HCT116 (cell line): Measurements from ENCODE around the gene MEGF8. TPM values are rescaled to one million over a fixed set of nuclear protein-coding genes. Genes with fewer than 3 reads are reported as not detected.
A peak's percentile ranks its signal among the peaks of the same experiment; 100 is the strongest.

Source experiments
- ATAC-seq: fragments of 200-7000 bp; cut with Tn5 transposase; 2 replicates; pipeline ENCODE4 v1.9.1; 2020; ENCODE audit warnings: mild to moderate bottlenecking, moderate library complexity
- BruUV-seq: library from RNA; stranded (reverse); fragments of 400-500 nt; replicated peaks from 2 replicates; lab custom pipeline; 2021; lab: Mats Ljungman, UMichigan
- CTCF ChIA-PET: fragments of 300-600 bp; sonication (Branson Sonifier 250); formaldehyde crosslinking; loops from one replicate; lab custom pipeline; 2021; ENCODE audit warnings: antibody characterized with exemption; lab: Charles Lee
- POLR2A ChIA-PET: fragments of 300-600, 350-600 bp; sonication (Branson Sonifier 250); formaldehyde crosslinking; loops from one replicate; lab custom pipeline; 2021; ENCODE audit warnings: antibody characterized with exemption; lab: Charles Lee
- RAD21 ChIA-PET, 2 experiments: fragments of 300-600 bp; sonication (Branson Sonifier 250); formaldehyde crosslinking; loops; one replicate each; lab custom pipeline; 2023; ENCODE audit warnings: low total read pairs in 2 of 2; ENCODE audit not compliant: uncharacterized antibody in 2 of 2, unreplicated experiment in 2 of 2, low non-redundant PET in 1 of 2; lab: Charles Lee
- DNase-seq: peaks from one replicate; pipeline ENCODE4 v3.0.0-alpha.2; 2010; ENCODE audit warnings: low read depth, low spot score
- H2AFZ ChIP-seq: fragments of 200-600 bp; shearing (Covaris generic), sonication (generic); 2 replicates; pipeline ENCODE4 v1.6.1; 2017; ENCODE audit warnings: low read depth, mixed run types, mixed read lengths, antibody characterized with exemption, low read length; ENCODE audit not compliant: poor library complexity, severe bottlenecking
- H3K27ac ChIP-seq: 2 replicates; pipeline ENCODE4 v1.5.1; 2012; ENCODE audit warnings: low read depth, low read length
- H3K27me3 ChIP-seq: fragments of 200-600 bp; sonication (generic); 2 replicates; pipeline ENCODE4 v1.6.1; 2016; ENCODE audit warnings: mixed run types, low read length, mixed read lengths; ENCODE audit not compliant: insufficient read depth
- H3K36me3 ChIP-seq, 2 experiments: fragments of 200-500 bp in 1 of 2; fragments of 200-600 bp in 1 of 2; sonication (Bioruptor generic) in 1 of 2; sonication (generic) in 1 of 2; 2 replicates each; pipeline versions ENCODE4 v1.5.1 to v1.6.1; 2014 to 2016; ENCODE audit warnings: low read length in 2 of 2, inconsistent platforms in 1 of 2, mixed read lengths in 1 of 2, mixed run types in 1 of 2; ENCODE audit not compliant: insufficient read depth in 2 of 2, control insufficient read depth in 1 of 2
- H3K4me1 ChIP-seq, 2 experiments: fragments of 200-600 bp in 1 of 2; sonication (generic) in 1 of 2; 2 replicates each; pipeline versions ENCODE4 v1.5.1 to v1.6.1; 2012 to 2017; ENCODE audit warnings: low read length in 2 of 2, inconsistent platforms in 1 of 2, mild to moderate bottlenecking in 1 of 2, mixed read lengths in 1 of 2, mixed run types in 1 of 2, moderate library complexity in 1 of 2; ENCODE audit not compliant: insufficient read depth in 2 of 2, control insufficient read depth in 1 of 2
- H3K4me2 ChIP-seq: fragments of 200-600 bp; sonication (generic); 2 replicates; pipeline ENCODE4 v1.6.1; 2017; ENCODE audit warnings: mixed run types, low read length, mixed read lengths
- H3K4me3 ChIP-seq, 2 experiments: fragments of 200-600 bp in 1 of 2; sonication (generic) in 1 of 2; replicated peaks in 1 of 2; 2 replicates each; pipeline ENCODE4 v1.5.1; 2011 to 2016; ENCODE audit warnings: low read length in 2 of 2, control low read depth in 1 of 2, low read depth in 1 of 2, mild to moderate bottlenecking in 1 of 2, mixed read lengths in 1 of 2, mixed run types in 1 of 2
- H3K79me2 ChIP-seq: fragments of 200-600 bp; sonication (generic); 2 replicates; pipeline ENCODE4 v1.6.1; 2017; ENCODE audit warnings: mild to moderate bottlenecking, mixed run types, low read length, moderate library complexity, mixed read lengths; ENCODE audit not compliant: insufficient read depth
- H3K9ac ChIP-seq: fragments of 200-600 bp; sonication (generic); 2 replicates; pipeline ENCODE4 v1.6.1; 2016; ENCODE audit warnings: low read length, mixed read lengths
- H3K9me2 ChIP-seq: fragments of 200-600 bp; sonication (generic), shearing (Covaris generic); 2 replicates; pipeline ENCODE4 v1.6.1; 2017; ENCODE audit warnings: mixed run types, mild to moderate bottlenecking, moderate library complexity; ENCODE audit not compliant: insufficient read depth
- H3K9me3 ChIP-seq, 2 experiments: fragments of 200-500 bp in 1 of 2; fragments of 200-600 bp in 1 of 2; sonication (Bioruptor generic) in 1 of 2; sonication (generic) in 1 of 2; 2 replicates each; pipeline ENCODE4 v1.6.1; 2014 to 2017; ENCODE audit warnings: low read length in 2 of 2, mixed read lengths in 2 of 2, inconsistent platforms in 1 of 2, low read depth in 1 of 2, mild to moderate bottlenecking in 1 of 2, mixed run types in 1 of 2, moderate library complexity in 1 of 2; ENCODE audit not compliant: control insufficient read depth in 1 of 2, insufficient read depth in 1 of 2
- H4K20me1 ChIP-seq: fragments of 200-600 bp; sonication (generic), shearing (Covaris generic); 2 replicates; pipeline ENCODE4 v1.6.1; 2017; ENCODE audit warnings: mixed run types, mild to moderate bottlenecking, moderate library complexity; ENCODE audit not compliant: insufficient read depth
- CBX3 ChIP-seq: IDR thresholded peaks from 2 replicates; pipeline ENCODE4 v1.6.1; 2012; ENCODE audit warnings: low read depth
- CEBPB ChIP-seq: IDR thresholded peaks from 2 replicates; pipeline ENCODE4 v1.6.1; 2012; ENCODE audit warnings: low read depth
- EGR1 ChIP-seq: IDR thresholded peaks from 2 replicates; pipeline ENCODE4 v1.6.1; 2012; ENCODE audit warnings: low read depth
- ELF1 ChIP-seq: IDR thresholded peaks from 2 replicates; pipeline ENCODE4 v1.6.1; 2012; ENCODE audit warnings: low read depth, borderline replicate concordance
- POLR2AphosphoS5 ChIP-seq: IDR thresholded peaks from 2 replicates; pipeline ENCODE4 v1.6.1; 2011; ENCODE audit warnings: mild to moderate bottlenecking, low read depth, low read length, moderate library complexity
- SIN3A ChIP-seq: IDR thresholded peaks from 2 replicates; pipeline ENCODE4 v1.6.1; 2012; ENCODE audit warnings: low read depth
- SP1 ChIP-seq: IDR thresholded peaks from 2 replicates; pipeline ENCODE4 v1.6.1; 2012; ENCODE audit warnings: low read depth
- TCF7L2 ChIP-seq: IDR thresholded peaks from 2 replicates; pipeline ENCODE4 v1.7.0; 2011; ENCODE audit warnings: borderline replicate concordance, inconsistent platforms; ENCODE audit not compliant: insufficient read depth, insufficient read length; ENCODE audit errors: extremely low read depth
- intact Hi-C: fragments of 100-400 bp; cut with micrococcal nuclease; formaldehyde crosslinking; loops from 2 replicates; pipeline ENCODE4 v1.10.0; 2022
- total RNA-seq: library from RNA; stranded (reverse); gene quantifications from one replicate; pipeline ENCODE4 v1.2.1, GENCODE V29; 2021; ENCODE audit not compliant: unreplicated experiment
- TF ChIP-seq, protein P1 (sequence below), 3 experiments: fragments of 200-600 bp in 1 of 3; sonication (generic) in 1 of 3; IDR thresholded peaks in 2 of 3; conservative IDR thresholded peaks in 1 of 3; 2 replicates each; pipeline ENCODE4 v1.5.1; 2012 to 2017; ENCODE audit warnings: low read depth in 2 of 3, low read length in 2 of 3, antibody characterized with exemption in 1 of 3, borderline replicate concordance in 1 of 3, control low read depth in 1 of 3, mild to moderate bottlenecking in 1 of 3, mixed read lengths in 1 of 3, mixed run types in 1 of 3, moderate library complexity in 1 of 3; ENCODE audit not compliant: insufficient read depth in 1 of 3
- TF ChIP-seq, protein P2 (sequence below): IDR thresholded peaks from 2 replicates; pipeline ENCODE4 v1.6.1; 2012; ENCODE audit warnings: low read depth

The MEGF8 gene
- total RNA-seq, 1 experiment from 2014 or later = 24.0 TPM

DNA sequence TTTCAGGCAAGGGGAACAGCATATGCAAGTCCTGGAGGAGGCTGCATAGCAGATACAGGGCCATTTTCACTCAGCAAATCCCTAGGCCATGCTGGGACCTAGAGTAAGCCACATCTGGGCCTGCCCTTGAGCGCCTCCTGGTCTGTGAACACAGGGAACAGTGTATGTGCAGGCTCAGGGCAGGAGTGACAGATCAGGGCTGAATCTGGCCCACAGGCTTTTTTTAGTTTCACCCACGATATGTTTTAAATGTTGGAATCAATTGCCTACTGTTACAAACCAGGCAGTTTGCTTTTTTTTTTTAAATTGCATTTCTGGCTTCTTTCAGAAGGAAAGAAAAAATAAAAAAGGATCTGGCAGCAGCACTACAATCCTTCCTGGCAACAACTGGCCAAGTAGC, 13.8 kb upstream of the MEGF8 start:
- H2AFZ ChIP-seq = no peak overlapping the region
- peaks cover 0 to 18% of the 10 kb centered on the region in 2 experiments; a peak in 2 of 4 replicates for H3K4me1 ChIP-seq
- ATAC-seq (peak; percentile 44; the same call in 1 of the 2 replicates), DNase-seq (no peak)
- H3K4me3 ChIP-seq = no peak overlapping the region
- no peaks in the 10 kb centered on the region for H3K27me3 ChIP-seq
- intact Hi-C loops = no loop called here
- H3K27ac ChIP-seq = no peak overlapping the region
- no peaks in the 10 kb centered on the region for H3K36me3 ChIP-seq
- H4K20me1 ChIP-seq = no peaks in the 10 kb centered on the region
- CTCF ChIA-PET = no interaction called here
- POLR2A ChIA-PET = no interaction called here
- RAD21 ChIA-PET = no interaction called here
- H3K79me2 ChIP-seq = no peaks in the 10 kb centered on the region
- H3K9me2 ChIP-seq = no peaks in the 10 kb centered on the region
- TF ChIP-seq EGR1 (no peak), SP1 (no peak), POLR2AphosphoS5 (no peak)
- TF ChIP-seq, protein P1, sequence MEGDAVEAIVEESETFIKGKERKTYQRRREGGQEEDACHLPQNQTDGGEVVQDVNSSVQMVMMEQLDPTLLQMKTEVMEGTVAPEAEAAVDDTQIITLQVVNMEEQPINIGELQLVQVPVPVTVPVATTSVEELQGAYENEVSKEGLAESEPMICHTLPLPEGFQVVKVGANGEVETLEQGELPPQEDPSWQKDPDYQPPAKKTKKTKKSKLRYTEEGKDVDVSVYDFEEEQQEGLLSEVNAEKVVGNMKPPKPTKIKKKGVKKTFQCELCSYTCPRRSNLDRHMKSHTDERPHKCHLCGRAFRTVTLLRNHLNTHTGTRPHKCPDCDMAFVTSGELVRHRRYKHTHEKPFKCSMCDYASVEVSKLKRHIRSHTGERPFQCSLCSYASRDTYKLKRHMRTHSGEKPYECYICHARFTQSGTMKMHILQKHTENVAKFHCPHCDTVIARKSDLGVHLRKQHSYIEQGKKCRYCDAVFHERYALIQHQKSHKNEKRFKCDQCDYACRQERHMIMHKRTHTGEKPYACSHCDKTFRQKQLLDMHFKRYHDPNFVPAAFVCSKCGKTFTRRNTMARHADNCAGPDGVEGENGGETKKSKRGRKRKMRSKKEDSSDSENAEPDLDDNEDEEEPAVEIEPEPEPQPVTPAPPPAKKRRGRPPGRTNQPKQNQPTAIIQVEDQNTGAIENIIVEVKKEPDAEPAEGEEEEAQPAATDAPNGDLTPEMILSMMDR (IDR thresholded peaks at IDR 0.05 in 2 of 3, conservative IDR thresholded peaks at IDR 0.05 in 1 of 3; ENCODE audit: borderline replicate concordance in 1 of 3, insufficient read depth in 1 of 3, low read depth in 2 of 3, low read length in 2 of 3) = peak in 2 of 3 experiments; percentile 40 to 41; a peak in 3 of 6 replicates
- TF ChIP-seq, all 23 proteins: peak for 1
- Histone ChIP-seq H3K9me3 (no peaks in the 10 kb centered on the region), H3K4me2 (no peak overlapping the region), H3K9ac (no peak overlapping the region)
- no TSS peak for BruUV-seq

- BruUV-seq = no TSS peak
- RAD21 ChIA-PET = no interaction called here
- H3K27me3 ChIP-seq = no peaks in the 10 kb centered on the region
- H3K36me3 ChIP-seq = no peaks in the 10 kb centered on the region
- no peak overlapping the region for H2AFZ ChIP-seq
- DNase-seq = no peak
- no peak overlapping the region for H3K9ac ChIP-seq
- no peaks in the 10 kb centered on the region for H3K79me2 ChIP-seq
- TF ChIP-seq ELF1 = no peak
- no peak for TF ChIP-seq SIN3A
- TF ChIP-seq, protein P2, sequence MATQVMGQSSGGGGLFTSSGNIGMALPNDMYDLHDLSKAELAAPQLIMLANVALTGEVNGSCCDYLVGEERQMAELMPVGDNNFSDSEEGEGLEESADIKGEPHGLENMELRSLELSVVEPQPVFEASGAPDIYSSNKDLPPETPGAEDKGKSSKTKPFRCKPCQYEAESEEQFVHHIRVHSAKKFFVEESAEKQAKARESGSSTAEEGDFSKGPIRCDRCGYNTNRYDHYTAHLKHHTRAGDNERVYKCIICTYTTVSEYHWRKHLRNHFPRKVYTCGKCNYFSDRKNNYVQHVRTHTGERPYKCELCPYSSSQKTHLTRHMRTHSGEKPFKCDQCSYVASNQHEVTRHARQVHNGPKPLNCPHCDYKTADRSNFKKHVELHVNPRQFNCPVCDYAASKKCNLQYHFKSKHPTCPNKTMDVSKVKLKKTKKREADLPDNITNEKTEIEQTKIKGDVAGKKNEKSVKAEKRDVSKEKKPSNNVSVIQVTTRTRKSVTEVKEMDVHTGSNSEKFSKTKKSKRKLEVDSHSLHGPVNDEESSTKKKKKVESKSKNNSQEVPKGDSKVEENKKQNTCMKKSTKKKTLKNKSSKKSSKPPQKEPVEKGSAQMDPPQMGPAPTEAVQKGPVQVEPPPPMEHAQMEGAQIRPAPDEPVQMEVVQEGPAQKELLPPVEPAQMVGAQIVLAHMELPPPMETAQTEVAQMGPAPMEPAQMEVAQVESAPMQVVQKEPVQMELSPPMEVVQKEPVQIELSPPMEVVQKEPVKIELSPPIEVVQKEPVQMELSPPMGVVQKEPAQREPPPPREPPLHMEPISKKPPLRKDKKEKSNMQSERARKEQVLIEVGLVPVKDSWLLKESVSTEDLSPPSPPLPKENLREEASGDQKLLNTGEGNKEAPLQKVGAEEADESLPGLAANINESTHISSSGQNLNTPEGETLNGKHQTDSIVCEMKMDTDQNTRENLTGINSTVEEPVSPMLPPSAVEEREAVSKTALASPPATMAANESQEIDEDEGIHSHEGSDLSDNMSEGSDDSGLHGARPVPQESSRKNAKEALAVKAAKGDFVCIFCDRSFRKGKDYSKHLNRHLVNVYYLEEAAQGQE = no peak
- no peak for TF ChIP-seq CEBPB
- TF ChIP-seq CBX3 = no peak
- no peak for TF ChIP-seq TCF7L2
- TF ChIP-seq SP1 = no peak
- no peak for TF ChIP-seq EGR1
- TF ChIP-seq, all 23 proteins: peak for 0
- intact Hi-C loops = no loop called here
- Histone ChIP-seq H3K4me2 (peak overlapping the region; percentile 100), H3K4me1 (peaks cover 0 to 18% of the 10 kb centered on the region in 2 experiments; a peak in 2 of 4 replicates), H3K9me3 (no peaks in the 10 kb centered on the region), H3K4me3 (no peak overlapping the region), H3K9me2 (no peaks in the 10 kb centered on the region), H3K27ac (no peak overlapping the region), H4K20me1 (no peaks in the 10 kb centered on the region)
- ChIA-PET POLR2A (no interaction called here), CTCF (no interaction called here)
- no peak for ATAC-seq
Measured at GRCh38 chr19:42312370-42312769, 13.1 kb upstream of the MEGF8 start.
